ENCODE data around the gene HEPACAM. TPM values are rescaled to one million over a fixed set of nuclear protein-coding genes. Genes with fewer than 3 reads are reported as not detected.

HEPACAM gene
- total RNA-seq, 1 donor from 2014 or later: 0.08 TPM

DNA sequence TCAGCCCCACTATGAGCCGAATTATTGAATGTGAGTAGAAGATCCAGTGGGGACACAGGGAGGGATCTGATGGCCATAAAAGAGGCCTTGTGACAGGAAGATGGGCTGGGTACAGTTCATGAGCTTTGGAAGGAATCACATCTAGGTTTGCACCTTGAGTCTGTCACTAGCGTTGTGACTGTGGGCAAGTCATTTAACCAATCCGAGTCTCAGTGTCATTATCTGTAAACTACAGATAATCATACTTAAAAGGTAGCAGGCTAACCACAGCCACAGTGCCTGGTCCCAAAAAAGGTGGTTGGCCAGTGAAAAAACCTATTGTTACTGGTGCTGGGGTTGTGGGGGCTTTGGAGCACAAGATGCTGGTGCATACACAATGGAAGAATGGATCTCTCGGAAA, 13.0 kb downstream of the HEPACAM start:
- DNase-seq (ENCODE audit: low spot score): no peak
- TF ChIP-seq, protein P1, sequence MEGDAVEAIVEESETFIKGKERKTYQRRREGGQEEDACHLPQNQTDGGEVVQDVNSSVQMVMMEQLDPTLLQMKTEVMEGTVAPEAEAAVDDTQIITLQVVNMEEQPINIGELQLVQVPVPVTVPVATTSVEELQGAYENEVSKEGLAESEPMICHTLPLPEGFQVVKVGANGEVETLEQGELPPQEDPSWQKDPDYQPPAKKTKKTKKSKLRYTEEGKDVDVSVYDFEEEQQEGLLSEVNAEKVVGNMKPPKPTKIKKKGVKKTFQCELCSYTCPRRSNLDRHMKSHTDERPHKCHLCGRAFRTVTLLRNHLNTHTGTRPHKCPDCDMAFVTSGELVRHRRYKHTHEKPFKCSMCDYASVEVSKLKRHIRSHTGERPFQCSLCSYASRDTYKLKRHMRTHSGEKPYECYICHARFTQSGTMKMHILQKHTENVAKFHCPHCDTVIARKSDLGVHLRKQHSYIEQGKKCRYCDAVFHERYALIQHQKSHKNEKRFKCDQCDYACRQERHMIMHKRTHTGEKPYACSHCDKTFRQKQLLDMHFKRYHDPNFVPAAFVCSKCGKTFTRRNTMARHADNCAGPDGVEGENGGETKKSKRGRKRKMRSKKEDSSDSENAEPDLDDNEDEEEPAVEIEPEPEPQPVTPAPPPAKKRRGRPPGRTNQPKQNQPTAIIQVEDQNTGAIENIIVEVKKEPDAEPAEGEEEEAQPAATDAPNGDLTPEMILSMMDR (IDR thresholded peaks at IDR 0.05; ENCODE audit: unreplicated experiment): no peak
- no peaks in the 10 kb centered on the region for H3K9me3 Mint-ChIP-seq (ENCODE audit: unreplicated experiment)
- H3K4me3 Mint-ChIP-seq (ENCODE audit: unreplicated experiment): no peak overlapping the region
- H3K36me3 Mint-ChIP-seq (ENCODE audit: low read depth, unreplicated experiment): no peaks in the 10 kb centered on the region
- peaks cover 14% of the 10 kb centered on the region for H3K27me3 Mint-ChIP-seq (ENCODE audit: unreplicated experiment)
- peaks cover 10% of the 10 kb centered on the region for H3K4me1 Mint-ChIP-seq (ENCODE audit: unreplicated experiment)
- no peak overlapping the region for H3K27ac Mint-ChIP-seq (ENCODE audit: unreplicated experiment)

DNA sequence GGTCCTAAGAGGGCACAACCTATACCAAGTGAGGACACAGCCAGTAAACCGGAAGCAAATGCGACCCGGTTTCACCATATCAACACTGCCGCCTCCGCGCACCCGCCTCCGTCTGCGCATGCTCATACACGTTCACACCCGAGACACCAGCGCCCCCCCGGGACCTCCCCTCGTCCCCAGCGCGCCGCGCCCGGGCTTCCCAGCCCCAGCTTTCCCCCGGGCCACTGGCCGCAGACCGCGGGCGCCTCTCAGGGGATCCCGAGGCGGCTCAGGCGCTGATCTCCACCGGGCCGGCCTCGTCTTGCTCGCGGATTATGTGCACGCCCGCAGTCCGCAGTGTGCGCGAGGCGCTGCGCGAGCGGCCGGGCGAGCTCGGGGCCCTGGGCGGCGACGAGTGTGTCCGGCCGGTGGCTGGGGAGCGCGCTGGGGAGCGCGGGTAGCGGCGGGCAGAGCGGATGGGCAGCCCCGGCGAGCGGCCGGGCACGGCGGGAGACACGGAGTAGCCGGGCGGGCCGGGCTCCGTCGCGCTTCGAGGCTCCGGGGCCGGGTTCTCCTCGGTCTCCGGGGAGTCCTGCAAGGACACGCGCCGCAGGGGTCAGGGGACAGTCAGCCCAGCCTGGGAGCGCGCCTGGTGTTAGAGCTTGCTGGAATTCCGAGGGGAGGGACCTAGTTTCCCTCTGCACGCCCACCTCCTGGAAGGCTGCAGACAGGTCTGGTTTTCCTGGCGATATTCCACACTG, 14.8 kb downstream of the HEPACAM start:
- no peaks in the 10 kb centered on the region for H3K9me3 Mint-ChIP-seq (ENCODE audit: unreplicated experiment)
- no peaks in the 10 kb centered on the region for H3K36me3 Mint-ChIP-seq (ENCODE audit: low read depth, unreplicated experiment)
- peaks cover 16% of the 10 kb centered on the region for H3K27me3 Mint-ChIP-seq (ENCODE audit: unreplicated experiment)
- TF ChIP-seq, protein P1 (IDR thresholded peaks at IDR 0.05; ENCODE audit: unreplicated experiment): no peak
- peak; percentile 80 for DNase-seq (ENCODE audit: low spot score)
- peak overlapping the region; percentile 83 for H3K4me3 Mint-ChIP-seq (ENCODE audit: unreplicated experiment)
- H3K27ac Mint-ChIP-seq (ENCODE audit: unreplicated experiment): peak overlapping the region; percentile 68
- peaks cover 10% of the 10 kb centered on the region for H3K4me1 Mint-ChIP-seq (ENCODE audit: unreplicated experiment)

DNA sequence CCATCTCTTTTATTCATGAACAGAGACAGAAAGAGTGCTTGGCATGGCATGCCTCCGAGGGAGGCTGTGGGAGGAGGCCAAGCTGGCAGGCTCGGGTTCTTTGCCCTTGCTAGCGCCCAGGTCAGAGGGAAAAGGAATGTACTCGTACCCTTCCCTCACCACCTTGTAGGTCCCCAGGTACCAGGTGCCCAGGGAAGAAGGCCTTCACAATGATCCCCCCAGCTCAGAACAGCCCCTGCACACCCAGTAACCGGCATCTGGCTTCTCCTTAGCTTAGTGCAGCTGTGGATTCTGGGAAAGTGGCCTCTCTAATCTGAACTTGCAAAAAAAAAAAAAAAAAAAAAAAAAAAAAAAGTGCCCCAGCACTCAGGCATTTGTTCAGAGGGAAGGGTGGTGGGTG, 15.5 kb downstream of the HEPACAM start:
- no peak for DNase-seq (ENCODE audit: low spot score)
- H3K9me3 Mint-ChIP-seq (ENCODE audit: unreplicated experiment): no peaks in the 10 kb centered on the region
- H3K27me3 Mint-ChIP-seq (ENCODE audit: unreplicated experiment): peaks cover 16% of the 10 kb centered on the region
- TF ChIP-seq, protein P1 (IDR thresholded peaks at IDR 0.05; ENCODE audit: unreplicated experiment): no peak
- peaks cover 10% of the 10 kb centered on the region for H3K4me1 Mint-ChIP-seq (ENCODE audit: unreplicated experiment)
- H3K27ac Mint-ChIP-seq (ENCODE audit: unreplicated experiment): peak overlapping the region; percentile 68
- no peaks in the 10 kb centered on the region for H3K36me3 Mint-ChIP-seq (ENCODE audit: low read depth, unreplicated experiment)
- peak overlapping the region; percentile 83 for H3K4me3 Mint-ChIP-seq (ENCODE audit: unreplicated experiment)

DNA sequence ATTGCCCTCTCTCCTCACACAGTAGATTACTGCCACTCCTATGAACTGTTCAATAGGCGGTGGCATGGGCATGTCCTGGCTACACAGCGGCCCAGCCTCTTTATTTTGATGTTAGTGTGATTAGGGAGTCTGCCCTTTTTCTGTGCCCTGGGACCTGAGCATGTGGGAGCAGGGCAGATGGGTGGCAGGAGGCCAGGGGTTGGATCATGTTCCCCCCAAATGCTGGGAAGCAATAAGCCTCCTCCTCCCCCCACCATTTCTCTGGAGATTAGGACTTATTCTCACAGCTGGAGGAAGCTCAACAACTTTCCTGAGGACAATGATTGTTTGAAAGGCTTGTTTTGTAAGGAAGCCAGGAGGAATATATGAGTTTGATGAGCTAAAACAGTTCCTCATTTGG, 15.9 kb downstream of the HEPACAM start:
- no peak for DNase-seq (ENCODE audit: low spot score)
- Mint-ChIP-seq H3K27me3 (ENCODE audit: unreplicated experiment) (peaks cover 15% of the 10 kb centered on the region), H3K36me3 (ENCODE audit: low read depth, unreplicated experiment) (no peaks in the 10 kb centered on the region), H3K4me1 (ENCODE audit: unreplicated experiment) (peaks cover 10% of the 10 kb centered on the region), H3K27ac (ENCODE audit: unreplicated experiment) (no peak overlapping the region), H3K4me3 (ENCODE audit: unreplicated experiment) (no peak overlapping the region), H3K9me3 (ENCODE audit: unreplicated experiment) (no peaks in the 10 kb centered on the region)
- TF ChIP-seq, protein P1 (IDR thresholded peaks at IDR 0.05; ENCODE audit: unreplicated experiment): no peak

DNA sequence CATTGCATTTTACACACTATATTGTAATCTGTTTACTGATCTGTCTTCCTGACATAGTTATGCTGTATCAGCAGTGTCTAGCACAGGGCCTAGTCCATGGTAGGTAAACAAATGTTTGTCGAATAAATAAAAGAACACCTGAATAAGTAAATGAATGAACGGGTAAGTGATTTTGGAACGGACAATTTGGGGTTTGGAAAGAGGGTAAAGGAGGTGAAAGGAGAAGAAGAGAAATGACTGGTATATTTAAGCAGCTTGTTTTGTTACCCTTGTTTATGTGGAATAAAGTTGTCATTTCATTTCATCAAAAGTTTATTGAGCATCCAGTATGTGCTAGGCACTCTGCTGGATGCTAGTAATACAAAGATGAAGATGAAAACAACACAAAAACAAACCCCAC, 16.9 kb downstream of the HEPACAM start, which contains the start of gene HEPN1:
Gene HEPN1, plus strand, starts transcription at position 301 of the 400 bp plus-strand sequence.
- H3K36me3 Mint-ChIP-seq (ENCODE audit: low read depth, unreplicated experiment): no peaks in the 10 kb centered on the region
- no peak within 1 kb of the TSS for H3K27ac Mint-ChIP-seq (ENCODE audit: unreplicated experiment)
- DNase-seq (ENCODE audit: low spot score): no peak
- peaks cover 15% of the 10 kb centered on the region for H3K27me3 Mint-ChIP-seq (ENCODE audit: unreplicated experiment)
- H3K4me1 Mint-ChIP-seq (ENCODE audit: unreplicated experiment): peaks cover 10% of the 10 kb centered on the region
- TF ChIP-seq, protein P1 (IDR thresholded peaks at IDR 0.05; ENCODE audit: unreplicated experiment): no peak
- H3K9me3 Mint-ChIP-seq (ENCODE audit: unreplicated experiment): no peaks in the 10 kb centered on the region
- no peak within 1 kb of the TSS for H3K4me3 Mint-ChIP-seq (ENCODE audit: unreplicated experiment)

Measured in endothelial cell (in vitro differentiated cells).